Measurements from ENCODE around the gene TENM3. TPM values are rescaled to one million over a fixed set of nuclear protein-coding genes. Genes with fewer than 3 reads are reported as not detected.

Gene TENM3
- total and polyA plus RNA-seq, 2 of the 8 experiments (the other 6 are each of a cell fraction or from before 2014, with no cell fraction given), result 36.9 to 69.3 TPM

DNA sequence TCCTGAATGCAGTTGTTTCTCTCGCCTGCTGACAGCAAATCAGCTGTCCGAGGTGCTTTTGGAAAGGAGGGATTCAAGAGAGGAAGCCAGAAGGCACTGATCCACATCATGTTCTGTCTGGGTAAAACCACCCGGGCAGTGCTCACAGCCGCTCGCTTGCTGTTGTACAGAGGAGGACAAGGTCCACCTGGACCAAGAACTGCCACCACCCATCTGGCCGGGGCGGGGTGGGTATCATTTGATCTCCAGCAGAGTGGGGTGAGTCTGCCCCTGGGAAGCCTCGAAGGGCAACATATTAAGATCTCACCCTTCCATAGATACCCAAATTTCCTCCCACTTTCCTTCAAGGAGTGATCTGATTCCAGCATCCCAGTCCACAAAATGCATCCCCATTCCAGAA is 560.9 kb downstream of the TENM3 start:
- Histone ChIP-seq H3K14ac (ENCODE audit: insufficient read length) (no peak overlapping the region), H4K5ac (ENCODE audit: insufficient read length, low read depth, low read length) (no peak overlapping the region), H2BK5ac (ENCODE audit: low read depth, low read length) (no peak overlapping the region), H3K9me3 (ENCODE audit: insufficient read depth in 2 of 2, low read depth in 1 of 2, low read length in 1 of 2) (no peaks in the 10 kb centered on the region; a peak in 1 of 4 replicates), H3K4me3 (ENCODE audit: extremely low read depth in 1 of 4, insufficient read depth in 2 of 4, low read depth in 3 of 4, low read length in 4 of 4) (no peak overlapping the region), H4K20me1 (replicated peaks in 1 of 2; ENCODE audit: control insufficient read depth in 1 of 2, insufficient read depth in 2 of 2, low read length in 2 of 2) (peaks cover 0 to 9% of the 10 kb centered on the region in 2 experiments), H2BK20ac (ENCODE audit: low read length) (no peak overlapping the region), H3K56ac (replicated peaks; ENCODE audit: insufficient read length, low read depth, low read length) (no peak overlapping the region), H2BK12ac (ENCODE audit: low read depth, low read length) (no peak overlapping the region), H3K18ac (ENCODE audit: extremely low read depth, low read length) (no peak overlapping the region), H2BK15ac (ENCODE audit: low read length) (0 out of 2 replicates have a peak overlapping the region, but pooled peaks have one; percentile 49), H3K4ac (replicated peaks; ENCODE audit: insufficient read length, low read depth, low read length) (no peak overlapping the region), H3K27ac (ENCODE audit: low read depth, low read length) (no peak overlapping the region), H3K4me1 (replicated peaks in 1 of 4; ENCODE audit: control insufficient read depth in 3 of 4, insufficient read depth in 4 of 4, low read length in 3 of 4) (peaks cover 0 to 10% (median 1%) of the 10 kb centered on the region in 4 experiments; a peak in 5 of 7 replicates), H3K23ac (ENCODE audit: insufficient read length) (no peak overlapping the region), H3K9ac (replicated peaks in 1 of 4; ENCODE audit: extremely low read depth in 1 of 4, low read depth in 3 of 4, low read length in 3 of 4) (no peak overlapping the region), H2AFZ (ENCODE audit: low read length) (no peak overlapping the region), H2BK120ac (replicated peaks; ENCODE audit: low read depth, low read length) (no peak overlapping the region), H2AK5ac (ENCODE audit: low read depth, low read length) (no peak overlapping the region), H3K23me2 (ENCODE audit: low read depth, low read length) (peaks cover 12% of the 10 kb centered on the region), H4K91ac (replicated peaks; ENCODE audit: insufficient read length, low read length) (no peak overlapping the region), H3K79me1 (ENCODE audit: low read depth, low read length) (0 out of 2 replicates have a peak, but pooled peaks cover 2% of the 10 kb centered on the region), H3K4me2 (ENCODE audit: insufficient read depth in 1 of 2, low read depth in 2 of 2, low read length in 2 of 2) (no peak overlapping the region), H3K36me3 (ENCODE audit: control insufficient read depth in 2 of 4, insufficient read depth in 4 of 4, low read length in 3 of 4) (peaks cover 0 to 14% (median 3%) of the 10 kb centered on the region in 4 experiments; a peak in 5 of 8 replicates), H3K79me2 (ENCODE audit: control insufficient read depth in 1 of 2, insufficient read depth in 2 of 2, low read length in 2 of 2) (no peaks in the 10 kb centered on the region), H4K8ac (ENCODE audit: extremely low read depth, insufficient read depth, low read length) (no peak overlapping the region; the same call in 1 of the 2 replicates), H3K27me3 (replicated peaks in 1 of 4; ENCODE audit: control insufficient read depth in 3 of 4, extremely low read depth in 1 of 4, insufficient read depth in 3 of 4, low read length in 3 of 4) (peaks cover 0 to 9% (median 5%) of the 10 kb centered on the region in 4 experiments; a peak in 6 of 7 replicates)
- TF ChIP-seq EZH2 (IDR thresholded peaks at IDR 0.05; ENCODE audit: low read depth, low read length, severe bottlenecking), result no peak
- no peak for TF ChIP-seq ATF3 (IDR thresholded peaks at IDR 0.05; ENCODE audit: insufficient read depth, low read depth, low read length)
- TF ChIP-seq CBX5 (IDR thresholded peaks at IDR 0.05; ENCODE audit: low read depth, low read length), result no peak
- no peak for TF ChIP-seq KDM5A (IDR thresholded peaks at IDR 0.05; ENCODE audit: low read length)
- no peak for TF ChIP-seq SUZ12 (IDR thresholded peaks at IDR 0.05; ENCODE audit: low read length)
- TF ChIP-seq RFX5 (IDR thresholded peaks at IDR 0.05; ENCODE audit: borderline replicate concordance, low read depth, low read length), result no peak
- no peak for TF ChIP-seq JUN (IDR thresholded peaks at IDR 0.05; ENCODE audit: low read depth, low read length)
- TF ChIP-seq ZNF274 (IDR thresholded peaks at IDR 0.05; ENCODE audit: borderline replicate concordance, extremely low read depth, low read length), result no peak
- TF ChIP-seq MAFK (IDR thresholded peaks at IDR 0.05; ENCODE audit: low read depth, low read length), result no peak
- no peak for TF ChIP-seq E2F6 (IDR thresholded peaks at IDR 0.05)
- no peak for TF ChIP-seq POU5F1 (IDR thresholded peaks at IDR 0.05; ENCODE audit: low read depth, low read length)
- 91% methylated on average over 6 of the region's 8 CpGs; no CpG with 5 or more reads in 1 of the 2 experiments for WGBS, 2 experiments (ENCODE audit: extremely low coverage in 1 of 2, insufficient coverage in 1 of 2, insufficient read length in 1 of 2, insufficient replicate concordance in 2 of 2, low coverage in 1 of 2, low lambda C conversion rate in 2 of 2, missing lambda C conversion rate in 1 of 2)
- DNase-seq (ENCODE audit: low read depth in 1 of 2, low spot score in 2 of 2) (no peak), FAIRE-seq (no peak)
- ChIA-PET CTCF (ENCODE audit: partially characterized antibody) (interaction anchor here (0.7 to 1.8 kb wide), 6 partner anchors 29 to 374 kb away, joined by 3 to 6 read pairs (median 4); no protein-coding TSS in a partner anchor), POLR2A (ENCODE audit: partially characterized antibody) (interaction anchor here (0.7 kb wide), 1 partner anchor 491 kb away, joined by 3 read pairs; no protein-coding TSS in a partner anchor)
